Ovary (tissue), 9 donors: ENCODE results near the gene OPN3. TPM values are rescaled to one million over a fixed set of nuclear protein-coding genes. Genes with fewer than 3 reads are reported as not detected.

Experiments
- DNase-seq, 5 donors: peaks; one replicate each; pipeline ENCODE4 v3.0.0-alpha.2; 2019 to 2020
- H3K27ac ChIP-seq, 2 donors: fragments of 200-600 bp; one replicate each; pipeline versions ENCODE4 v1.5.1 to v1.8.0; 2019 to 2022
- H3K27me3 ChIP-seq: fragments of 200-600 bp; one replicate; pipeline ENCODE4 v1.8.0; 2022
- H3K36me3 ChIP-seq: fragments of 200-600 bp; sonication (generic); one replicate; pipeline ENCODE4 v1.5.1; 2019
- H3K4me1 ChIP-seq: one replicate; pipeline ENCODE4 v1.8.1; 2013; ENCODE audit warnings: mild to moderate bottlenecking, moderate library complexity; ENCODE audit not compliant: insufficient read depth
- H3K4me3 ChIP-seq: fragments of 200-600 bp; sonication (generic); one replicate; pipeline ENCODE4 v1.5.1; 2017
- H3K9me3 ChIP-seq, 2 donors: fragments of 200-600 bp in 1 of 2; sonication (generic) in 1 of 2; one replicate each; pipeline versions ENCODE4 v1.5.1 to v1.8.1; 2013 to 2019; ENCODE audit warnings: mild to moderate bottlenecking in 1 of 2, moderate library complexity in 1 of 2
- EP300 ChIP-seq: sonication (generic); formaldehyde crosslinking; IDR thresholded peaks from one replicate; pipeline ENCODE4 v1.6.1; 2017; ENCODE audit warnings: antibody characterized with exemption
- POLR2A ChIP-seq: fragments of 450-650 bp; IDR thresholded peaks from one replicate; pipeline ENCODE4 v1.6.1; 2017; ENCODE audit warnings: antibody characterized with exemption, mild to moderate bottlenecking, moderate library complexity
- WGBS, 3 donors: extraction: QIAGEN DNeasy Blood & Tissue Kit in 1 of 3; methylation state at CpG; one replicate each; pipeline versions ENCODE4 v1.1.5 to v1.1.7; 2013 to 2017; 5-methylcytosine and 5-hydroxymethylcytosine counted together
- intact Hi-C, 4 donors: fragments of 100-400 bp; cut with DNase I; formaldehyde crosslinking; loops; one replicate each; pipeline versions ENCODE4 v1.11.0 to v1.15.1; 2022 to 2023
- polyA plus RNA-seq, 2 donors: library from polyadenylated mRNA; stranded (reverse); fragments of 200-250 nt in 1 of 2; fragments of 350-450 nt in 1 of 2; fragmentation: Illumina TruSeq in 1 of 2; extraction: RNeasy Lipid Tissue Mini Kit (QIAGEN cat#74804) in 1 of 2; gene quantifications; one replicate each; pipeline ENCODE4 v1.2.3, GENCODE V29; 2013 to 2014
- total RNA-seq, 7 donors: library from RNA; depleted of rRNA in 2 of 7; stranded (reverse); fragments of >200 nt in 2 of 7; fragmentation: NEBNext Ultra II Directional in 3 of 7; extraction: Animal tissue kit (Norgen Biotek cat#: 25700) in 3 of 7; gene quantifications; one replicate each; pipeline versions ENCODE4 v1.1.0 to v1.2.4, GENCODE V29; 2016 to 2023
- TF ChIP-seq, protein P1 (sequence below), 3 donors: fragments of 450-650 bp in 2 of 3; fragments of 200-600 bp in 1 of 3; IDR thresholded peaks; one replicate each; pipeline versions ENCODE4 v1.5.1 to v1.8.0; 2016 to 2022; ENCODE audit warnings: antibody characterized with exemption in 3 of 3, mild to moderate bottlenecking in 1 of 3
- donor health status: DM: no; HTN: no; CAD: no; lungs with moderate emphysema.
- donor health status: DM: no; HTN: no; CAD: no.
- donor health status: Bipolar disorder and iron deficiency.
- donor health status: DM: yes; HTN: yes; CAD: no.
- donor health status: DM: no; HTN: no; CAD: no.
- donor health status: DM: yes; HTN: yes; CAD: no.

Gene OPN3
- total and polyA plus RNA-seq, 9 donors: 5.3 to 30.3 (median 9.5) TPM

DNA sequence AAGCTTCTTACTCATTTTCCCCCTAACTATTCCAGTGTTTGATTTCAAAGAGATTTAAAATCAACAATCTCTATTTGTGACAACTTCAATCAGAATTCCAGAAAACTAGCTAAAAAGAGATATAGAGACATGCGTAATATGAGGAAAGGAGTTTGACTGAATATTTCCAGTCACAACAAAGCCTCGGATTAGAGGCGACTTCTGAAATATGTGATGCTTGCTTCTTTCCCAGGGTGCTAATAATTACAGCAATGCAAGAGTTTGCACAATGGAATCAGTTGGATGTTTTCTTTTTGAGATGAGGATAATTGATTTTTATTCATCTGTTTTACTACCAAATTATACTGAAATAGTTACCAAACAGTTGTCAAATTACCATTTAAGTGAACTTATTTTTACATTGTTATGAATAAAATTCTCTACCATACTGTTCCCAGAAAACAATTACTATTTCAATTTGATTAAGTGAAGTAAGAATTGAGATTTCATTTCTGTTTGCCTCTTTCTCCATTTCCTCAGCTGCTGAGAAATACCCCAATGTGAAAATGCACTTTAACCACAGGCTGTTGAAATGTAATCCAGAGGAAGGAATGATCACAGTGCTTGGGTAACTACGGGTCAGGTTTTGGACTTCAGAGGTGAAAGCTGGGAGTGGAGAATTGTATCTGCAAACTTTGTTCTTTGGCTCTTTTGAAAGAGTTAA, 79.9 kb downstream of the OPN3 start:
- H3K9me3 ChIP-seq: no peaks in the 10 kb centered on the region
- H3K27ac ChIP-seq: no peak overlapping the region
- 83 to 89% (median 83%) methylated on average over 4 of the region's 4 CpGs for WGBS, 3 donors
- H3K36me3 ChIP-seq: no peaks in the 10 kb centered on the region
- no peaks in the 10 kb centered on the region for H3K27me3 ChIP-seq
- no peak overlapping the region for H3K4me3 ChIP-seq
- H3K4me1 ChIP-seq: no peaks in the 10 kb centered on the region
- DNase-seq: no peak
- TF ChIP-seq, protein P1, sequence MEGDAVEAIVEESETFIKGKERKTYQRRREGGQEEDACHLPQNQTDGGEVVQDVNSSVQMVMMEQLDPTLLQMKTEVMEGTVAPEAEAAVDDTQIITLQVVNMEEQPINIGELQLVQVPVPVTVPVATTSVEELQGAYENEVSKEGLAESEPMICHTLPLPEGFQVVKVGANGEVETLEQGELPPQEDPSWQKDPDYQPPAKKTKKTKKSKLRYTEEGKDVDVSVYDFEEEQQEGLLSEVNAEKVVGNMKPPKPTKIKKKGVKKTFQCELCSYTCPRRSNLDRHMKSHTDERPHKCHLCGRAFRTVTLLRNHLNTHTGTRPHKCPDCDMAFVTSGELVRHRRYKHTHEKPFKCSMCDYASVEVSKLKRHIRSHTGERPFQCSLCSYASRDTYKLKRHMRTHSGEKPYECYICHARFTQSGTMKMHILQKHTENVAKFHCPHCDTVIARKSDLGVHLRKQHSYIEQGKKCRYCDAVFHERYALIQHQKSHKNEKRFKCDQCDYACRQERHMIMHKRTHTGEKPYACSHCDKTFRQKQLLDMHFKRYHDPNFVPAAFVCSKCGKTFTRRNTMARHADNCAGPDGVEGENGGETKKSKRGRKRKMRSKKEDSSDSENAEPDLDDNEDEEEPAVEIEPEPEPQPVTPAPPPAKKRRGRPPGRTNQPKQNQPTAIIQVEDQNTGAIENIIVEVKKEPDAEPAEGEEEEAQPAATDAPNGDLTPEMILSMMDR (IDR thresholded peaks at IDR 0.05): no peak
- no peak for TF ChIP-seq EP300
- intact Hi-C loops: no loop called here

DNA sequence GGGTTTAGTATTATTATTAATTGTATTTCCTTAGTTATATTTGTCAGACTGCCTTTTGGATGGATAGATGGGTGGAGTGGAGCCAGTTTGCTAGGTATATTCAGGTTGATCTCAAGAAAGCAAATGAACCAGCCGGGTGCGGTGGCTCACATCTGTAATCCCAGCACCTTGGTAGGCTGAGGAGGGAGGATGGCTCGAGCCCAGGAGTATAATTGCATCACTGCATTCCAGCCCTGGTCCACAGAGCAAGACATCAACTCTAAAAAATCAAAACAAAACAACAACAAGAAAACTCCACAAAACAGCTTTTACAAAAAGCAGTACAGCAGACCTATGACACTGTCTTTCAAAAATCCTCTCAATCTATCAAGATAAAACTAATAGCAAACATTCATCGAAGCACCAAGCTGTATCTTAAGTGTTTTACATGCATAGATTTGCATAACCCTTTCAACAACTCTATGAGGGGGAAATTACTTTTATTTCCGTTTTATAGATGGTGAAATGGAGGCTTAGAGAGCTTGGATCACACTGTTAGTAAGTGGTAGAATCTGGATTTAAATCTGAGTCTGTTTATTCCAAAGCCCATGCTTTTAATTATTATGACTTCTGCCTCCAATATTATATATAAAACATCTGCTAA, 82.5 kb downstream of the OPN3 start:
- intact Hi-C loops: no loop called here
- H3K27me3 ChIP-seq: no peaks in the 10 kb centered on the region
- no peaks in the 10 kb centered on the region for H3K4me1 ChIP-seq
- no peaks in the 10 kb centered on the region for H3K36me3 ChIP-seq
- H3K4me3 ChIP-seq: no peak overlapping the region
- no peaks in the 10 kb centered on the region for H3K9me3 ChIP-seq
- no peak overlapping the region for H3K27ac ChIP-seq
- TF ChIP-seq EP300 (no peak), POLR2A (no peak)
- TF ChIP-seq, protein P1 (IDR thresholded peaks at IDR 0.05): no peak
- 54 to 66% (median 62%) methylated on average over 5 of the region's 5 CpGs for WGBS, 3 donors
- DNase-seq: no peak

DNA sequence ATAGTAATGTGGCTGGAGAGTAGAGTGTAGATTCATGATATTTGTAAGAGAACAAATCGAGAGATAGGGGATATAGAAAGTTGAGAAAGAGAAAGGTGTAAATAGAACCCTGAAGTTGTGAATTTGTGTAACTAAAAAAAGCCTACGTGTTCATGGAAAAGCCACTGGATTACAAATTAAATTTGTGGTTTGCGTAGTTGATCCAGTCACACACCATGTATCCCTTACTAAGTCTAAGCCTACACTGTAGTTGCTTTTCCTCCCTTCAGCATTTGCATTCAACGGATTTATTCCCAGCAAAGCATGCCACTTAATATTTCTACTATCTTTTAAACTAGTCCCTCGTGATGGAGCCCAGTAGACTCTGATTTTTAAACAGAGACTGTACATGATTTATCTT, 83.1 kb downstream of the OPN3 start:
- Histone ChIP-seq H3K4me3 (no peak overlapping the region), H3K27ac (no peak overlapping the region), H3K9me3 (no peaks in the 10 kb centered on the region), H3K36me3 (no peaks in the 10 kb centered on the region), H3K27me3 (no peaks in the 10 kb centered on the region), H3K4me1 (no peaks in the 10 kb centered on the region)
- 87 to 92% (median 91%) methylated on average over 5 of the region's 5 CpGs for WGBS, 3 donors
- DNase-seq: no peak
- TF ChIP-seq POLR2A: no peak
- TF ChIP-seq, protein P1 (IDR thresholded peaks at IDR 0.05): no peak
- no peak for TF ChIP-seq EP300
- intact Hi-C loops: no loop called here

DNA sequence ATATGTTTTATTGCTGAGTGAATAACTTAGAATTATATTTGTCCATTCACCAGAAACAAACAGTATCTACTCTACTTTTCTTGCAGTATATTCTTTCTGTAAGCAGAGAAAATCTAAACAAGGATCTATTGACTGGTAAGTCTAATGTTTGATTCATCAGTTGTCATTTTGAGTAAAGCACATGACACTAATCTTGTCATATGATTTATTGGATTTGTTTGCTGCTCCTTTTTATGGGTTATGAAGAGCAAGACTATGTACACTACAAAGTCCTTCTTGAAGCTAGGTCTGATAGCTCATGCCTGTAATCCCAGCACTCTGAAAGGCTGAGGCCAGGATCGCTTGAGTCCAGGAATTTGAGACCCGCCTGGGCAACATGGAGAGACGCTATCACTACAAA, 84.6 kb downstream of the OPN3 start:
- H3K4me1 ChIP-seq: no peaks in the 10 kb centered on the region
- no peak overlapping the region for H3K27ac ChIP-seq
- intact Hi-C loops: no loop called here
- no peaks in the 10 kb centered on the region for H3K27me3 ChIP-seq
- no peak for TF ChIP-seq POLR2A
- TF ChIP-seq EP300: no peak
- TF ChIP-seq, protein P1 (IDR thresholded peaks at IDR 0.05): no peak
- H3K9me3 ChIP-seq: no peaks in the 10 kb centered on the region
- no peak for DNase-seq
- 90 to 97% (median 94%) methylated on average over 3 of the region's 3 CpGs for WGBS, 3 donors
- H3K36me3 ChIP-seq: no peaks in the 10 kb centered on the region
- no peak overlapping the region for H3K4me3 ChIP-seq
